ENCODE measurements around the gene PGC.

PGC gene

DNA sequence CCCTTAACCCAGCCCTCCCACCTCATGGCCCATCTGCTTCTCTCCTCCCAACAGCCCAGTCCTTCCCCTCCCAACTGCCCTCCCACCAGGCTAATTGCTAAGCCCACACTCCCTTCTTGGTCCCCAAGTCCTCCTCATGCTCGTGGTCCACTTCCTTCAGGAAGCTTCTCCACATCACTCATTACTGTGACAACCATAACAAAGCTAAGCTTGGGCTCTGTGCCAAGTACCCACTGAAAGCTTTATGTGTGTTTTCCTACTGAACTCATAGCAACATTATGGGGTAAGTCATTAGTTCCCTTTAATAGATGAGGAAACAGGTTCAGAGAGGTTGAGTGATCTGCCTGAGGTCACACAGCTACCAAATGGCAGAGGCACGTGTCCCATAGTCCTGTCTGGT is 16.3 kb upstream of the PGC start:
- no peaks in the 10 kb centered on the region for H4K20me1 ChIP-seq (ENCODE audit: insufficient read depth, low read length)
- H3K9ac ChIP-seq (ENCODE audit: low read length) = no peak overlapping the region
- H3K4me3 ChIP-seq (ENCODE audit: low read length) = no peak overlapping the region
- H3K9me2 ChIP-seq (replicated peaks; ENCODE audit: insufficient read depth, low read length) = no peaks in the 10 kb centered on the region
- no peaks in the 10 kb centered on the region for H3K9me3 ChIP-seq (replicated peaks; ENCODE audit: insufficient read depth, low read length)
- peaks cover 5% of the 10 kb centered on the region; the same call in 1 of the 2 replicates for H3K4me1 ChIP-seq (ENCODE audit: low read length)
- H3F3A ChIP-seq (ENCODE audit: insufficient read depth, low read length) = no peaks in the 10 kb centered on the region
- no peaks in the 10 kb centered on the region for H3K79me2 ChIP-seq (ENCODE audit: low read length)
- H3K27ac ChIP-seq (ENCODE audit: low read length) = no peak overlapping the region
- no peak overlapping the region for H3K4me2 ChIP-seq (ENCODE audit: low read depth, low read length)
- H2AFZ ChIP-seq (ENCODE audit: low read length) = no peak overlapping the region
- no peaks in the 10 kb centered on the region for H3K36me3 ChIP-seq (replicated peaks; ENCODE audit: insufficient read depth, low read length)
- H3K27me3 ChIP-seq (replicated peaks; ENCODE audit: insufficient read depth, low read length) = 0 out of 2 replicates have a peak, but pooled peaks cover 3% of the 10 kb centered on the region
- no peak for TF ChIP-seq EZH2phosphoT487 (IDR thresholded peaks at IDR 0.05; ENCODE audit: low read length)
- TF ChIP-seq, protein P1, sequence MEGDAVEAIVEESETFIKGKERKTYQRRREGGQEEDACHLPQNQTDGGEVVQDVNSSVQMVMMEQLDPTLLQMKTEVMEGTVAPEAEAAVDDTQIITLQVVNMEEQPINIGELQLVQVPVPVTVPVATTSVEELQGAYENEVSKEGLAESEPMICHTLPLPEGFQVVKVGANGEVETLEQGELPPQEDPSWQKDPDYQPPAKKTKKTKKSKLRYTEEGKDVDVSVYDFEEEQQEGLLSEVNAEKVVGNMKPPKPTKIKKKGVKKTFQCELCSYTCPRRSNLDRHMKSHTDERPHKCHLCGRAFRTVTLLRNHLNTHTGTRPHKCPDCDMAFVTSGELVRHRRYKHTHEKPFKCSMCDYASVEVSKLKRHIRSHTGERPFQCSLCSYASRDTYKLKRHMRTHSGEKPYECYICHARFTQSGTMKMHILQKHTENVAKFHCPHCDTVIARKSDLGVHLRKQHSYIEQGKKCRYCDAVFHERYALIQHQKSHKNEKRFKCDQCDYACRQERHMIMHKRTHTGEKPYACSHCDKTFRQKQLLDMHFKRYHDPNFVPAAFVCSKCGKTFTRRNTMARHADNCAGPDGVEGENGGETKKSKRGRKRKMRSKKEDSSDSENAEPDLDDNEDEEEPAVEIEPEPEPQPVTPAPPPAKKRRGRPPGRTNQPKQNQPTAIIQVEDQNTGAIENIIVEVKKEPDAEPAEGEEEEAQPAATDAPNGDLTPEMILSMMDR (IDR thresholded peaks at IDR 0.05; ENCODE audit: low read length) = no peak
- no peak for TF ChIP-seq EZH2 (optimal IDR thresholded peaks at IDR 0.05; ENCODE audit: low read depth, low read length)
- DNase-seq = no peak

DNA sequence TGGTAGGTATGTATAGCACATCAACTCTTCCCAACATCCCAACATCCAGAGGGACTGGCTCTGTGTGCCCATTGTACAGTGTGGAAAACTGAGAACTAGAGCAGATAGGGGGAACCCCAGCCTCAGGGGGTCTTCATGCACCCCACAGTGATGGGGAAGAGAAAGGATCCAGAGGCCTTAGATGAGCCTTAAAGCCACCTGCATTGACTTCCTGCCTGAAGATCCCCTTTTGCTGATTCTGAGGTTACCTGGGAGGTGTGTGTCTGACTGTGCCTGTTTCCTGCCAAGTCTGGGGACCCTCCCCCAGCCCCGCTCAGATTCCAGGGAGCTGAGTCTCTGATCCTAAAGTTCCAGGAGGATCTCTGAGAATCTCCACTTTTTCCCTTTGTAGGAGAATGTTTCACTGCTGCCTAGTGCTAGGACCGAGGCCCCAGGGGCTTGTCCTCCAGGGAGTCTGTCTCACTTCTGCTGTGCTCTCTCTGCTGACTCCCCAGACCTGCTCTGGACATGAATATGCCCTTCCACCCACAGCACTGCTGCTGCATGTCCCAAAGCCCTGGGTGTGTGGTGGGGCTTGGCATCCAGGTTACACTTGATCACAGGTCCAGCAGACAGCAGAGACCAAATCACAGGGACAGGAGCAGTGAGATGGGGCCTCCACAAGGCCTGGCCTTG is 12.8 kb upstream of the PGC start:
- no peak overlapping the region for H3K9ac ChIP-seq (ENCODE audit: low read length)
- no peak for DNase-seq
- TF ChIP-seq EZH2phosphoT487 (IDR thresholded peaks at IDR 0.05; ENCODE audit: low read length) (no peak), EZH2 (optimal IDR thresholded peaks at IDR 0.05; ENCODE audit: low read depth, low read length) (no peak)
- TF ChIP-seq, protein P1 (IDR thresholded peaks at IDR 0.05; ENCODE audit: low read length) = no peak
- H3K36me3 ChIP-seq (replicated peaks; ENCODE audit: insufficient read depth, low read length) = no peaks in the 10 kb centered on the region
- H3K9me3 ChIP-seq (replicated peaks; ENCODE audit: insufficient read depth, low read length) = no peaks in the 10 kb centered on the region
- no peak overlapping the region for H3K4me3 ChIP-seq (ENCODE audit: low read length)
- no peaks in the 10 kb centered on the region for H4K20me1 ChIP-seq (ENCODE audit: insufficient read depth, low read length)
- no peak overlapping the region for H3K4me2 ChIP-seq (ENCODE audit: low read depth, low read length)
- no peaks in the 10 kb centered on the region for H3K4me1 ChIP-seq (ENCODE audit: low read length)
- no peaks in the 10 kb centered on the region for H3K79me2 ChIP-seq (ENCODE audit: low read length)
- H3K9me2 ChIP-seq (replicated peaks; ENCODE audit: insufficient read depth, low read length) = no peaks in the 10 kb centered on the region
- H2AFZ ChIP-seq (ENCODE audit: low read length) = no peak overlapping the region
- no peaks in the 10 kb centered on the region for H3F3A ChIP-seq (ENCODE audit: insufficient read depth, low read length)
- H3K27ac ChIP-seq (ENCODE audit: low read length) = no peak overlapping the region
- 0 out of 2 replicates have a peak, but pooled peaks cover 3% of the 10 kb centered on the region for H3K27me3 ChIP-seq (replicated peaks; ENCODE audit: insufficient read depth, low read length)

DNA sequence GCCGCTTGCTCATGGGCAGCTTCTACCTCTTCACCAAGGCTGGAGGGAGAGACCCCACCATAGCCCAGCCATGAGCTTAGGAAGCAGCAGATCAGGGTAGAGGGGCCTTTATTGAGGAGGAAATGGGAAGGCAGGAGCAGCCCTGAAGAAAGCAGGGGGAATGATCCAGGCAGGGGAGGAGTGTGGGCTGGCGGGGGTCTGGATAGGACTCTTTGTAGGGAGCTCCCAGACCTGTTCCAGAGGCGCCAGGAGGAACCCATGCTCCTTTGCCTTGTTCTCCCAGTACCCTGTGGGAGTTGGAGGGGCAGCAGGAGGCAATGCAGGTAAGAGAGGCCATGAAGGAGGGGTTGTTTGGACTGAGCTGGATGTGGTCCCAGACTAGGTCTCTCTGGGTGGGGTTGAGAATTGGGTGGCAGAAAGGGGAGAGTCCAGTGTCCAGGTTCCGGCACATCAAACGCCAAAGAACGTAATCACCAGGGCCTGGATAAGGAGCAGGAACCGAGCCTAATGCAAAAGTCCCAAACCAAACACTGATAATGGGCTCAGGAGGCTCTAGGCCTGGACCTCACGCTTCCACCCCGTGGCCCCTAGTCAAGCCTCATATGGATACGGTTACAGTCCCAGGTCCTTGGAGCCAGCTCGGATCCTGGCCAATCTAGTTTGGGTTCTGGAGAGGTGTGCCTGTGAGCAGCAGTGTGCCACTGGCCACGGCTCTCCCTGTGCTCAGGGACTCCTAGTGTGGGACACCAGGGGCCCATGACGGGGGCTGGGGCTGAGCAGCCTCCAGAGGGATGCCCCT is 12.1 kb upstream of the PGC start:
- Histone ChIP-seq H3K4me1 (ENCODE audit: low read length) (no peaks in the 10 kb centered on the region), H3F3A (ENCODE audit: insufficient read depth, low read length) (no peaks in the 10 kb centered on the region), H3K27me3 (replicated peaks; ENCODE audit: insufficient read depth, low read length) (0 out of 2 replicates have a peak, but pooled peaks cover 3% of the 10 kb centered on the region), H3K9me2 (replicated peaks; ENCODE audit: insufficient read depth, low read length) (no peaks in the 10 kb centered on the region), H3K79me2 (ENCODE audit: low read length) (no peaks in the 10 kb centered on the region), H3K4me2 (ENCODE audit: low read depth, low read length) (no peak overlapping the region), H2AFZ (ENCODE audit: low read length) (no peak overlapping the region), H3K27ac (ENCODE audit: low read length) (no peak overlapping the region), H3K9me3 (replicated peaks; ENCODE audit: insufficient read depth, low read length) (no peaks in the 10 kb centered on the region), H3K36me3 (replicated peaks; ENCODE audit: insufficient read depth, low read length) (no peaks in the 10 kb centered on the region), H4K20me1 (ENCODE audit: insufficient read depth, low read length) (no peaks in the 10 kb centered on the region), H3K9ac (ENCODE audit: low read length) (no peak overlapping the region), H3K4me3 (ENCODE audit: low read length) (no peak overlapping the region)
- TF ChIP-seq EZH2phosphoT487 (IDR thresholded peaks at IDR 0.05; ENCODE audit: low read length) (no peak), EZH2 (optimal IDR thresholded peaks at IDR 0.05; ENCODE audit: low read depth, low read length) (no peak)
- TF ChIP-seq, protein P1 (IDR thresholded peaks at IDR 0.05; ENCODE audit: low read length) = no peak
- DNase-seq = no peak

Data from MM.1S (cell line).